HG03442 (cell line): Measurements from ENCODE around the gene NEDD9.

Source experiments
- ATAC-seq: cut with Tn5 transposase; IDR thresholded peaks from one replicate; pipeline ENCODE4 v1.9.1; 2021; ENCODE audit warnings: mild to moderate bottlenecking, moderate library complexity; ENCODE audit not compliant: unreplicated experiment

Gene NEDD9

DNA sequence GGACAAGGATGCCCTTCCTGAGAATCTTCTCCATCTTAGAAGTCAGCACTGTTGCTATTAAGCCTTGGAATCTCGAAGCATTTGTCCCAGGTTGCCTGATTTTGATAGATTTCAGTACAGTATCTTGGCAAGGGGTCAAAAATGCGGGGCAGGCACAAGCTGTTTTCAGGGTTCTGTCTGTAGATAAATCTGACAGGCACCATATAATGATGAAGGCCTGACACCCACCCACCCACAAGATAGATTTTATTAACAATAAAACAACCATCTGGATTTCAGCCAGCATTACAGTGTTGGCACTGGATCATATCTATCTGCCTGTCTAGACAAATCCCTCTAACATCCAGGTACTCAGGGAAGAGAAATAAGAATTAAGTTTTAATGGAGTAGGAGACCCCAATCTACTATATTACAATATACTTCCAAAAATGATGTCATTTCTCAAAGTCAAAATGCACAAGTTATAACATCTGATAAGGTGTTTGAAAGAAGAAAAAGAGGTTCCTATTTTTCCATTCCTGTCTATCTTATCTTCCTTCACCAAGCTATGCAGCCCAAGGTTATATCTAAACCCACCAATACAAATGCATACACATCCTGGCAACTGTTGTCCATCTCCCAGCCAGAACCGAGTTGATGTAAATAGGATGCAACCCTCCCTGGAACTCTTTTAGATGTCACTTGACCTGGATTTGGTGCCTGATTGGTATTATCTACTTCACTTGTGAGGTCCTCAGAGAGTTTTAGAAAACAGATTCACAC lies 10.7 kb downstream of the NEDD9 start:
- ATAC-seq = no peak

DNA sequence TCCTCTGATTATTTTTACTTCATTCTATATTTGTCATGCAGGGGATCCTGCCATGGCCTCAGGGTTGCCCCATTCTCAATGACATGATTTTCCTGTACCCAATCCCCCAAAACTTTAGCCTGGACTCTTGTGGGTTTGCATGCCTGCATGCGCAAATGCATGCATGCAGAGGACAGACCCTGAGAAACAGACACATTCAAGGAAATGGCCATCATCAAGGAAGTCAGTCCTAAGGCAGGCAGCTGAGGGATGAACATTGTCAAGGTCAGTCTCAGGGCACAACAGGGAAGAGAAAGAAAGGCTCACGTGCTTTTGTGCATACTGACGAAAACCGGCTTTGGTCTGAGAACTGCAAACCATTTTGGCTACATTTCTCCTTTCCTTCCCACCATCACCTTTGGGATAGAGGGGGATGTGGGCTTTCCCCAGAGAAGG lies 13.1 kb downstream of the NEDD9 start:
- no peak for ATAC-seq

DNA sequence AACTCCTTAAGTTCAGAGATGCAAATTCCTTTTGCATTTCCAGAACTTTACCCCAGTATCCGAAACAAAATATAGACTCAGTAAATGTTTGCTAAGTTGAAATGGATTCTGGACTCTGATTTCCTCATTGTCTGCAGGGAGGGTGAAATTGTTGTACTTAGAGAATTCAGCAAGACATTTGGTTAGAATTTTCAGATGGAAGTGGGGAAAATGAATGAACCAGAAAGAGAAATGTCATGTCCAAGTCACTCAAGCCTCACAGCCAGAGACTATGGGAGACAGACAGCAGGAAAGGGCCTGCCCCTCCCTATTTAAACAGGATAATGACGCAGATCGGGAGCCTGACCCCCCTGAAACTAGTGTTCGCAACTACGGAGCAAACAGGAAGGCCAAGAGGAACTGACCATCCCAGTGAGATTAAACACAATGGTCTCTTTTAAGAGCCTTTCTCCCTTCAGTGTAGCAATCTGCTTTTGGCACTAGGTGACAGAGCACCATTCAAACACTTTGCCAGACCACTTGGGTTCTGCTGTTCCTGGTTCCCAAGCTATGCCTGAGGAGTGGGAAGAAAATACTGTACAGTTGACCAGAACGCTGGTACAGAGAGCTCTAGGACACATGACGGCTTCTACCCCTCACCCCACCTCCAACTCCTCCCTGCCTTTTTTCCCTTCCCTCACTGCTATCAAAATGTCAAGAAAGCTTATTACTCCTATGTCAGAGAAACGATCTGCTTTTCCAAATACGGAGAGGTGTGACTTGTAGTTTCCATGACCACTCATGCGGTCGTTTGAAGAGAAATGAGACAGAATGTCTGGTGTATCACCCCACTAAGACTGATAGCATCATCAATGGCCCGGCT lies 13.7 kb downstream of the NEDD9 start:
- no peak for ATAC-seq

DNA sequence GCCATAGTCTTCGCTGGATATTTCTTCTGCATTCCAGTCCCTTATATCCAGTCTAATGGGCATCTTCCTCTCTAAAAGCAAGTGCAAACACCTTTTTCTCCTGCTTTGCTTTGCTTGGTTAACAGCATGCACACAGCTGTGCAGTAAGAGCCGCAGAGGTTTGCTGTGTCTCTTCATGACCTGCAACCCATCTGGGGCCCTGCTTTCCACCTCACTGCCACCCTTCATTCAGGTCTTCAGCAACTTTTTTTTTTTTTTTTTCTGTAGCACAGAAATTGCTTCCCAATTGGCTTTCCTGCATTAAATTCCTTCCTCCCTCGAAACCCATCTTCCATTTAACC lies 14.4 kb downstream of the NEDD9 start:
- ATAC-seq = no peak

DNA sequence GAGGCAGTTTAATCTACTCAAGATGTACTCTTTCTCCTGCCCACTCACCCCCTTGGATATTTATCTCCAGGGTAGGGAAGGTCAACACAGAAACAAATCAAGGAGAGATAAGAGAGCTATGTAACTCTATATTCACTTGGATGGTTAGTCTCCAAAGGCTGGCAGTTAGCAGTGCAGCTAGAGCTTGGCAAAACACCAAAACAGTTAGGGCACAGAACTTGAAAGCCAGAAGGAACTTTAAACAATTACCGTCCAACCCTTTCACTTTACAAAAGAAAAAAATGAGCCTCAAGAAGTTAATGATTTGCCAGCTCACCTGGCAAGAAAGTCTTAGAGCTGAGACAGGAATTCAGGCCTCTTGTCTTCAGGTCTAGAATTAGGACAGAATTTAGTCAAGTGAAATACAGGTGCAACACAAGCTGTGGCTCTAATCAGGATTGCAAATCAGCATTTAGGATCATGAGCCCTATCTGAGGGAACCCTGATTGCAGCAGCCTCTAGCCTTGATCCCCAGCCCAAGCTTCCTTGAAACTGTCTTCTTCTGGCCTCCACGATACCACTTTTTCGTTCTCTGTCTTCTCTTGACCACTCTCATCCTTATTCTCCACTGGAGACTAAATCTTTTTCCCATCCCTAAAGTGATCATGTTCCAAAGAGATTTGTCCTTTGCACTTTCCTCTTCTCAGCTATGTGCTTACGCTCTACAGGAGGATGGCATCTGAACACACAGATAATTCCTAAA lies 14.9 kb downstream of the NEDD9 start:
- ATAC-seq = no peak

DNA sequence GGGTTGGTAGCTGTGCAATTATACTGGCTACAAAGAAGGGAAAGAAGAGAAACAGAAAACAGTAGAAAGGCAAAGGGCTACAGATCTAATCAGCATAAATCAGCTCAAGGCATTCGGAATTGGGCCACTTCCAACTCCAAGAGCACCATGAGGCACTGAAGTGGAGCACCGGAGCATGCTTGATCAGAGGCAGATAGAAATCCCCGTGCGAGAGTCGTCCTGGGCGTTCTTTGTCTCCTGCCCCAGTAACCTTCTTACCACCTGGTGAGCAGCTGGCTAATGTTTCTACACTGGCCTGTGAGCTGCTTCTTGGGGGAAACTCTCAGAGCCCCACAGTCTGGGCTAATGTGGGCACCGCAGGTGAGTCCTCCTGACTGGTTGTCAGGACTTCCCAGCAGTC lies 16.7 kb downstream of the NEDD9 start:
- no peak for ATAC-seq

DNA sequence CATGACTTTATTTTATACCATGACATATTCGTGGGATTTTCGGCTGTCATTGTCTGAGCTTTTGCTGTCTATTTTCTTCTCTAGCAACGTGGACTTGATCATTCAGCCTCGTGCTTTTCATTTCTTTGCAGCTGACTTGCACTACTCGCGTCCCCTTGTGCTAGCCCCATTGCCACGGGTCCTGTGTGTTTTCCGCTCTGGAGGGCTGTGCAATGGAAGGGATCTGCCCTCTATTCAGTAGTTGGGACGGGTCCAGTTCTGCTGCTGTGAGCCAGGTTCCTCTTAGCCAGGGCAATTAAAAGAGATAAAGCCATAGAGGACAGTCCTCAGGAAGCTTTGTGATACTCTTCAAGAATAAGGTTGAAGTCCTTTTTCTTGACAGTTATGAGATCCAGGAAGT lies 17.6 kb downstream of the NEDD9 start:
- no peak for ATAC-seq

DNA sequence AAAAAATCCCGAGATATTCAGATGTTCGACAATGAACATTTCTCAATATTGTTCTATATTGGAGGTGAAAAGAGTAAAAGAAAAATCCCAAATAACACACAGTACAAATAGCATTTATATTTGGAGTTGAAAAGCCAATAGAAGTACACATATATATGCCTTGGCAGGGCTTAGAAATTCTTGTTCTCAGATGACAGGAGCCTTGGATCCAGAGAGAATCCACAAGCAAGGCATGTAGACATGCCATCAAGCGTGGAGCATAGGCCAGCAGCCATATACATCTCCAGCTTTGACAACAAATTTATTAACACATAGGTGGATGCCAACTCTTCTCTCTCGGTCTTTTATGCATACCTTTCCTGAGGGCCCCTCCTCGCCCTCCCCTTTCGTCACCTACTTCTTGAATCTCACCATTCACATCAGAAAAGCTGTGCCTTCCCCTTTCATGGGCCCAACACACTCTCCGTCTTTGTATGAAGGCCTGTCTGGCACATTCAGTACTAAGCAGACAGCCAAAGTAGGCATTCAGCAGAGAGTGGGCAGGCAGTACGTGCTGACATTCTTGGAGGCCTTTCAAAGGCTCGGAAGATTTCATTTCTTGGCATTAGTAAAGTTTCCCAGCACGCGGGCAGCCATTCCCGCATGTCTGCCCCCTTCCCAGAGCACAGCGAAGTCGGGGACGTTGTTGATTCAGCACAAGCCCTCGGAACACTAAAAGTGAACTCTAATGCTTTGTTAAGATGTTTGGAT lies 18.2 kb downstream of the NEDD9 start:
- no peak for ATAC-seq

DNA sequence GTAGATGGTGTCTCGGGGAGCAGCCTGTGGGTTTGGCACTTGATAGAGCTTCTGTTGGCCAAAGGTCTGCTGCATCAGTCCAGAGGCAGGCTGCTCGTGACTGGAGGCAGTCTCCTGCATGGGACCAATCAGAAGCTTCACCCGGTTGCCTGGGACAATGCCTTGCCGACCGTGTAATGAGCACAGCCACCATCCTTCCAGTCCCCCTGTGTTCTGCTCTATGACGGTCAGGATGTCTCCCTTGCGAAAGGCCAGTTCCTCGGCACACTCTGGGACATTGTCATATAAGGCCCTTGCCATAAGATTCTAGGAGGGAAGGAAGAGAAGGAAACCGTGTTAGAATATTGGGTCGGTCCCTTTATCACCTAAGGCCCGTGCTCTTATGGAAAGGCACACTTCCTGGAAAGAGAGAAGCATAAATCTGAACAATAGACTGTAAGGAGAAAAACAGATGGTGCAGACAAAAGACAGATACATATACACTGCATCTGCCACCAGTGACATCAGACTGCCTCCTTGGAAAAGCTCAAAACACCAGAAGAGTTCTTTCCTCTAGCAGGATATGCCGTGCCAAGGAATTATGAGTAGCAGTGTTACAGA lies 18.9 kb downstream of the NEDD9 start:
- no peak for ATAC-seq

DNA sequence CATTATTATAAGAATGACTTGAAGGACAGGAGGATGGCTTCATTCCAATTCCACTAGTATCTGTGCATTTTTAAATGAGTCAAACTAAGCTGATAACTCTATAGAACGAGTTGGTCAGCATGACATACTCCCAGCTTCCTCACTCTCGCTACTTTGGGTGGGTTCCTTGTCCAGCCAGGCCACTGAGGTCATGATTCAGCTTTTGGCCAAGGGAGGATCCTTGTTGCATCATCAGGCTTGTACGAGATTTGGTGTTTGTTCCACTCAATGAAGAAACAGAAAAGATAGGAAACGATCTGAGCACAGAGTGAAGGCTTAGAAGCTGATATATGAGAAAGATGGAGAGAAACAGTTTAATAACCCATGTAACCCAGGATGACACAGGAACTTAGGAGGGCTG lies 19.8 kb downstream of the NEDD9 start:
- no peak for ATAC-seq

DNA sequence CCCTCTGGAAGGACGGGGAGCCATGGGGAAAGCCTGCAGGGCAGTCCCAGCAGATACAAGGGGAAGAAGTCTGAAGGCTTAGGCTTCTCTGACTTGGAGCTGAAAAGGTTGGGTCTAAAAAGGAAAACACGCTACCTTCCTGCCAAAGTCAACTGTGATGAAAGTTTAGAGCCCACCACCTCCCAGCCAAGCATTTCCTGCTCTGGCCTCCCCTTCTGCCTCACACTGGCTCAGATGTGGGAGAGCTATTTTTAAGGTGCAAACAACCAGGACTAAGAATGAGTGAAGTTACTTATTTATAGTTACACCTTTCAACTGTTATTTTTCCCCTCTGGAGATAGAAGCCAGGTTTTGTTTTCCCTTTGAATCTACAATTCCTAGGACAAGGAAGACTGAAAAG lies 21.2 kb downstream of the NEDD9 start:
- no peak for ATAC-seq

DNA sequence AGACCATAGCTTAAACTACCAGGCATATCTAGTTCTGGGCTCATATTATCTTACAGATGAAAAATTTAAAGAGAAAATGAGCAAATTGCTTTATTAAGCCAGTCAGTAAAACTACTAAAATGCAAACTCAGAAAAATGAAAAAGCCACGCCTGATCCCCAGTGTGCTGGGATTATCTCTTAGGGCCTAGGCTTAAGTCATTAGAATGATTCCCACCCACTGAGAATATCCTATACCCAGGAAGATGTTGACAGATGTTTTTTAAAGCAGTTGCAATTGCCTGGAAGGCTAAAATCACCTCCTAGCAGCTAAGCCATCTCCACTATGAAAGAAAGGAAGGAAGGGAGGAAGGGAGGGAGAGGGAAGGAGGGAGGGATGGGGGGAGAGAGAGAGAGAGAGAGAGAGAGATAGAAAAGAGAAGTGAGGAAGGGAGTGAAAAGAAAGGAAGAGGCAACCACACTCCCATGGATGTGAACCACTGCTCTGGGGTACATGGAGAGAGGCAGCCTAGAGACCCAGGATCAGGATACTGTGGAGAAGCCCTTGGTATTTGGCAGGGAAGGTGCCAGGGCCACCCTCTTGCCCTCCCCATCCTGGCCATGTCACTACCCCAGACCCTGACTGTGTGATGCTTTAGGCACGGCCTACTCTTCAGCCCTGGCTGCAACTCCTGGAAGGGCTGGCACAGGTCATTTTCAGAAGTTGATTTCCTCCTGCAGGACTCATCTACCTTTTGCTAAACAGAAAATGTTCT lies 21.9 kb downstream of the NEDD9 start:
- no peak for ATAC-seq

DNA sequence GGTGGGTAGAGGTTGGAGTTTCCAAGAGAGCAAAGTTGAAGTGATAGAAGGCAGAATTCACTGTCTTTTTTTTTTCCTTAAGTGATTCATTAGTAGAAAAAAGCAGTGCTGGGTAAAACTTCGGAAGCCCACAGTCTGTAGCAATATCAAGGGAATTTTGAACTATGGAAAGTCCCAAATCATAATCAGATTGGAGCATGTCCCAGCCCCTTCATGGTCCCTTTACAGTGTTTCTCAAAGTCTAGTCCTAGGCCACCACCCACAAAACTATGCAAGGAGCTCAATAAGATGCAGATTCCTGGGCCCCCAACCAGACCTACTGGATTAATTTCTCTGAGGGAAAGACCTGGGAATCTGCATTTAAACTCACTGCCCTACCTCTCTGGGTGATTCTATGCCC lies 22.6 kb downstream of the NEDD9 start:
- ATAC-seq = no peak

DNA sequence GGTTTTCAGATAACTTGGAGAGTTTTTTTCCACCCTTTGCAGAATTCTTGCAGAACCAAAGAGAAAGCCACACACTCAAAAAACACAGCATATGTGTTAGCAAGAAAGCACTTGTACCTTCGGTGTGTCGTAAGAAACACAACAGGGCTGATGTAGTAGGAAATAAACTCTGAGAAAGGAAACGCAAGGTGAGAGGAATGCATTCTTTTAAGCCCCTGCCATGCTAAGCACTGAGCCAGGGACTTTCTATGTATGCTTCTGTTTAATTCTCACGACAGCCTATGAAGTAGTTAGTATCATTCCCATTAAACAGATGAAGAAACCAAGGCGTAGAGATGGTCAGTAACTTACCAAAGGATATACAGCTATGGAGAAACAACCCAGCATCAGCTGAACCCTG lies 23.1 kb downstream of the NEDD9 start:
- ATAC-seq = no peak

DNA sequence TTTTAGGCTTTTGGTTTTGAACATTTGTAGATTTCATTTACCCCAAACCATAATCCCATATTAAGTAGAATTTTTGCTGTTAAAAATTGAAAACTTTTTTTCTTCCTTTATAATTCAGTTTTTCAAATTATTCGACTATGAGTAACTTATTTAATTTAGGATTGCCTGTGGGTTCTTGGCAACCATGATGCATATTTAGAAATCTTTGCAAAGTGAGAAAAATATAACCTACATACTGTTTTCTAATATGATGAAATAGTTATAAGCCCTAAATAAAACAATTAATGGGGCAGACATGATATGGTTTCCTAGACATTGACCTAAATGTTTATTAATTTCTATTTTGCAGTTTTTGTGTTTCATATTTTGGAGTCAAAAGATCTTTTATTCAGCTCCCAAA lies 23.6 kb downstream of the NEDD9 start:
- no peak for ATAC-seq

DNA sequence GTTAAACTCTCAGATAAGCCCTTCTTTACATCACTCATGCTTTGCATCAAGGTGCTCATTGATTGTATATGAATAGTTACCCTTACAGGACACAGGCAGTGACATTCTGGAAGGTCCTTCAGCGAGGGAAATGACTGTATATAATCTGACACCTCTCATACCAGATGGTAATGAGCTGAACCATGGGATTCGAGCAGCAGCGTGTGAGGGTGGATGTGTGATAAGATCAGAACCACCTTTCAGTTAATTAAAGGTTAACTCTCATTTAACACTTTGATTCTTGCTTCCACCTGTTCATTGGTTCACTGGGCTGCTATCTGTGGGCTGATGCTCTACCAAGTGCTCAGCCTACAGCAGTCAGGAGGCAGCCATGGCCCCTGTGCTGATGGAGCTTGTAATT lies 24.2 kb downstream of the NEDD9 start:
- no peak for ATAC-seq

DNA sequence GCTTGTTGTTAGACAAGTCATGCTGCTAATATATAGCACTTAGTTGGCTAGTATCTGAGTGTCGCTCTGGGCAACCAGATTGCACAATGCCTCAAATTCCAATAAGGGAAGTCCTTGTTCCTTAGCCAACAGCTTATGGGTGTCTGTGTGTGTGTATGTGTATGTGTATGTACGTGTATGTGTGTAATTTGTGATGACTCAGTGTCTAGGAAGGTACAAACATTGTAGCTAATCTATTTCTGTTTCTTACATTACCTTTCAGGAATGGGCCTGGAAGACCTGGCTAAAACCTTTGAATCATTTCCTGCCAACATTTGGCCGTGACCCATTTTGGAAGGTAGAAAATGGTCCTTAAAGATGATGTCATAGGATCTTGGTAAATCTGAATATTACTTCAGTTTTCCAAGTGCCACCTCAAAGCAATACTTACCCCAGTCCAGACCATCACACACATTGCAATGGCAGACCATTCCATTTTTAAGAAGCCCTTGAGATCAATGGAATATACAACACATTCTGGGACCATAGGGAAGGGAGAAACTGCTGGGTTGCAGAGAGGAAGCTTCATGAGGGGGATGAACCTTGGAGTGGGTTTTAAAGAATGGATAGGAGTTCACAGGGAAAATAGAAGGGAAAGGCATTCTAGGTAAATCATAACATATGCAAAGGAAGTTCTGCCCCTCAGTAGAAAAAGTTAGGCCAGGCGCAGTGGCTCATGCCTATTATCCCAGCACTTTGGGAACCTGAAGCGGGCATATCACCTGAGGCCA lies 25.1 kb downstream of the NEDD9 start:
- ATAC-seq = no peak

DNA sequence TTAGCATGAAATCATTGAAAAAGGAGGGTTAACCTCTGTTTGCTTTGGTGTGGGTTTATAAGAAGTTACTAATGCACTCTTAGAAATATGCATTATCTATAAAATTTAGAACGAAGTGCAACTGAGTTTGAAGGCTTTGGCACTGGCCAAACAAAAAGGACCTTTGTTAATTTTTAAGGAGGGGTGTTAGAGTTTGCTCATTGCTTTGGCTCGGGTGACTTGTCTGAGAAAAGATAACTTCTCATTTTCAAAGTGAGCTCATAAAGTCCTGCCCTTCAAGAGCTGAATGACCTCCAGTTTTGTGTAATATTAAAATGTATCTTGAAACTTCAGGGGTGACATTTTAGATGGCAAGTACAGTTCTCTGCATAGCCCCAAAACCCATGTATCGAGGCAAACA lies 25.9 kb downstream of the NEDD9 start:
- no peak for ATAC-seq

DNA sequence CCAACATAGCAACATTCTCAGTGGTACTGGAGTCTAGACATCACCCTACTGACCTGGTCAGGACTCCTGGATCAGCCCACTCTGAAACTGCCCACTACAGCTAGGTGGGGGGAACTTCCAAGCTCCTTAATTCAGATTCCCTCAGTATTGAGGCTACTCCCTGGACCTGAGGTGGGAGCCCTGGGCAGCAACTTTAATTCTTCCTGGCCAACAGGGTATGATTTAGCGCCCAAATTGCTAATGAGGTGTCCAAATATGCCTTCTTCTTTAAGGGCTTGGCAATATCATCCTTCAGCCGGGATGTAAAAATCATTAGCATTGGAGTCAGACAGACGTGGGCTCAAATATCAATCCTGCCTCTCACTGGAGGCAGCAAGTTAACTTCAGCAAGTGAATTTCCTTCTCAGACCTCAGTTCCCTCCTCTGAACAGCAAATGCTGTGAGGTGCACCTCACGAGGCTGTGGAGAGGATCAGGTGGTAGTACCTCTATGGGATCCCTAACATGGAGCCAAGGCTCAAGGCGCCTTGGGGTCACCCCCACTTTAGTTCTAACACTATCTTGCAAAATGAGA lies 27.6 kb downstream of the NEDD9 start:
- ATAC-seq = no peak
